ENCODE measurements around the gene PADI6.

PADI6 gene

GRCh38 chr1:17358557-17358956 lies 13.4 kb upstream of the PADI6 start:
- no peak for DNase-seq

GRCh38 chr1:17359031-17359430 lies 13.0 kb upstream of the PADI6 start:
- no peak for DNase-seq

- no peak for DNase-seq
These were observed 12.2 kb upstream of the PADI6 start for GRCh38 chr1:17359808-17360207.

- DNase-seq = no peak
These were observed 11.6 kb upstream of the PADI6 start for GRCh38 chr1:17360272-17360956.

GRCh38 chr1:17361687-17362086 lies 10.3 kb upstream of the PADI6 start:
- no peak for DNase-seq

GRCh38 chr1:17363351-17363750 lies 8.6 kb upstream of the PADI6 start:
- DNase-seq = no peak

- DNase-seq = no peak
These were observed 8.2 kb upstream of the PADI6 start for GRCh38 chr1:17363771-17364170.

- DNase-seq = no peak
These were observed 6.7 kb upstream of the PADI6 start for GRCh38 chr1:17365293-17365692.

- no peak for DNase-seq
These were observed 2.5 kb upstream of the PADI6 start for GRCh38 chr1:17369466-17369865.

GRCh38 chr1:17370618-17371017 lies 1.4 kb upstream of the PADI6 start:
- no peak for DNase-seq

- DNase-seq = no peak
These were observed 959 bp downstream of the PADI6 start for GRCh38 chr1:17372955-17373354.

- DNase-seq = no peak
These were observed 3.7 kb downstream of the PADI6 start for GRCh38 chr1:17375651-17376050.

GRCh38 chr1:17377325-17377953 lies 5.4 kb downstream of the PADI6 start:
- peak; percentile 98 for DNase-seq

- DNase-seq = no peak
These were observed 9.2 kb downstream of the PADI6 start for GRCh38 chr1:17381161-17381560.

- no peak for DNase-seq
These were observed 20.3 kb downstream of the PADI6 start for GRCh38 chr1:17392199-17392740.

GRCh38 chr1:17393230-17393629 lies 21.2 kb downstream of the PADI6 start:
- DNase-seq = no peak

- no peak for DNase-seq
These were observed 26.1 kb downstream of the PADI6 start for GRCh38 chr1:17397910-17398695.

- no peak for DNase-seq
These were observed 28.8 kb downstream of the PADI6 start for GRCh38 chr1:17400725-17401341.

GRCh38 chr1:17401841-17402240 lies 29.8 kb downstream of the PADI6 start:
- DNase-seq = no peak

GRCh38 chr1:17403081-17403480 lies 31.1 kb downstream of the PADI6 start:
- DNase-seq = no peak

- DNase-seq = no peak
These were observed 32.2 kb downstream of the PADI6 start for GRCh38 chr1:17404034-17404684.

- DNase-seq = no peak
These were observed 32.8 kb downstream of the PADI6 start for GRCh38 chr1:17404820-17405219.
